Hepatocyte (in vitro differentiated cells): Measurements from ENCODE around the gene DHX35.

Experiments
- CTCF ChIP-seq: fragments of 200-600 bp; sonication (generic); IDR thresholded peaks from 2 replicates; pipeline ENCODE4 v1.5.1; 2016; ENCODE audit warnings: antibody characterized with exemption, mild to moderate bottlenecking; ENCODE audit not compliant: poor library complexity
- EZH2 ChIP-seq: fragments of 200-600 bp; sonication (generic); IDR thresholded peaks from 2 replicates; pipeline ENCODE4 v1.6.1; 2016; ENCODE audit warnings: antibody characterized with exemption, mild to moderate bottlenecking, borderline replicate concordance

DNA sequence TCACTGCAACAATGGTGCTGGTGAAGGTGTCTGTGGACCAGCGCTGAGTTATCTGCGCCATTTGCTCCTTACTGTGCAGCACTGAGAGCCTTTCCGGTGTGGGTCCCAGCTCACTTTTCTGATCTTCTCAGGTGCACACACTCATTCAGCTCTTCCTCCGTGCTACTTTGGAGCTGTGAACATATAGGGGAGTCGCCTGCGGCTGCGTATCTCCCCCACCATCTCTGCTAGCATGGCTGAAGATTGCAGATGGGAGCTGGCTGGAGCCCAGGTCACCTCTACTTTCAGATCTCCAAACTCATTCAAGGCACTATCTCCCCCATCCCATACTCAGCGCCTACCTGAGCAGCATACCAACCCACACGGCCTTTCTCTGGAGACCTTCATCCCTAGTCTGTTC lies 96.9 kb downstream of the DHX35 start:
- TF ChIP-seq EZH2 = no peak
- no peak for TF ChIP-seq CTCF
